ENCODE results near the gene FKTN. TPM values are rescaled to one million over a fixed set of nuclear protein-coding genes. Genes with fewer than 3 reads are reported as not detected.

Gene FKTN
- total RNA-seq, 1 experiment from 2014 or later = 10.8 TPM

DNA sequence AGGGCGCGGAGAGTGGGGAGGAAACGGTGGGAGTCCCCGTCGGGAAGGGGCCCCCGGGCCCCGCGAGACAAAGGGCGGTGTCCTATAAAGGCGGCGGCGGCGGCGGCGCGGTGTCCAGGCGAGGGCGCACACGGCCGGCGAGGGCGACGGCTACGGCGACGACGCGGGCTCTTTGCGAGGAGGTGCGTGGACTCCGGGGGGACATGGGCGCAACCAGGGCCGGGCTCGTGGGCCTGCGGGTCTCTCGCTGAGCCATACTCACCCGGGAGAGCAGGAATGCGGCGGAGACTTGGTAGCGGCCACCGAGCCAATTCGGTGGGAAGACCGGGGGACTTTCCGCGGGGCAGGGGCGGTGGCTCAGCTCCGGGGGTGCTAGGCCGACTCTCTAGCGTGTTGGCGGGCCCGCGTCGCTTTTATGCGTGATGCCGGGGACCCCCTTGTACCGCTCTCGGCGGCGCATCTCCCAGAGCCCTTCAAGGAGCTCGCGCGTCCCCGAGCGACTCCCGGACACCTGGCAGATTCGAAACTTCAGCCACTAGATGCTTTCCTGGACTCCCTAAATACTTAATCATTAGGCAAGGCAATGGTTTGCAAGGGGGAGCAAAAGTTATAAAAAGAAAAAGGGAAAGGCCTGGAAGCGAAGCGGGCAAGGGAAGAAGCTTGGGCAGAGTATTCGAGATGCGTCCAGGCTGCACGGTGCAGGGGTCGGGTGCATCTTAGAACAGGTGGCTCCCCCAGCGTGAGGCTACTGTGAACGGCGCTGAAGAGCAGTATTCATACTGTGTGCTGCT is 98.4 kb downstream of the FKTN start (continued):
- TF ChIP-seq, protein P1, sequence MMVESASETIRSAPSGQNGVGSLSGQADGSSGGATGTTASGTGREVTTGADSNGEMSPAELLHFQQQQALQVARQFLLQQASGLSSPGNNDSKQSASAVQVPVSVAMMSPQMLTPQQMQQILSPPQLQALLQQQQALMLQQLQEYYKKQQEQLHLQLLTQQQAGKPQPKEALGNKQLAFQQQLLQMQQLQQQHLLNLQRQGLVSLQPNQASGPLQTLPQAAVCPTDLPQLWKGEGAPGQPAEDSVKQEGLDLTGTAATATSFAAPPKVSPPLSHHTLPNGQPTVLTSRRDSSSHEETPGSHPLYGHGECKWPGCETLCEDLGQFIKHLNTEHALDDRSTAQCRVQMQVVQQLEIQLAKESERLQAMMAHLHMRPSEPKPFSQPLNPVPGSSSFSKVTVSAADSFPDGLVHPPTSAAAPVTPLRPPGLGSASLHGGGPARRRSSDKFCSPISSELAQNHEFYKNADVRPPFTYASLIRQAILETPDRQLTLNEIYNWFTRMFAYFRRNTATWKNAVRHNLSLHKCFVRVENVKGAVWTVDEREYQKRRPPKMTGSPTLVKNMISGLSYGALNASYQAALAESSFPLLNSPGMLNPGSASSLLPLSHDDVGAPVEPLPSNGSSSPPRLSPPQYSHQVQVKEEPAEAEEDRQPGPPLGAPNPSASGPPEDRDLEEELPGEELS (CRISPR knock-in tag; IDR thresholded peaks at IDR 0.05) = peak; percentile 81; the same call in 1 of the 2 replicates
- no peak for TF ChIP-seq SP1 (CRISPR knock-in tag; conservative IDR thresholded peaks at IDR 0.05)
- TF ChIP-seq, protein P2, sequence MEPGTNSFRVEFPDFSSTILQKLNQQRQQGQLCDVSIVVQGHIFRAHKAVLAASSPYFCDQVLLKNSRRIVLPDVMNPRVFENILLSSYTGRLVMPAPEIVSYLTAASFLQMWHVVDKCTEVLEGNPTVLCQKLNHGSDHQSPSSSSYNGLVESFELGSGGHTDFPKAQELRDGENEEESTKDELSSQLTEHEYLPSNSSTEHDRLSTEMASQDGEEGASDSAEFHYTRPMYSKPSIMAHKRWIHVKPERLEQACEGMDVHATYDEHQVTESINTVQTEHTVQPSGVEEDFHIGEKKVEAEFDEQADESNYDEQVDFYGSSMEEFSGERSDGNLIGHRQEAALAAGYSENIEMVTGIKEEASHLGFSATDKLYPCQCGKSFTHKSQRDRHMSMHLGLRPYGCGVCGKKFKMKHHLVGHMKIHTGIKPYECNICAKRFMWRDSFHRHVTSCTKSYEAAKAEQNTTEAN (CRISPR knock-in tag; IDR thresholded peaks at IDR 0.05) = 0 out of 2 replicates have a peak, but pooled peaks have one; percentile 33
- no peak for TF ChIP-seq SOX15 (CRISPR knock-in tag; IDR thresholded peaks at IDR 0.05)
- peak; percentile 74 for TF ChIP-seq ETV6 (CRISPR knock-in tag; IDR thresholded peaks at IDR 0.05)
- TF ChIP-seq CREM (CRISPR knock-in tag; IDR thresholded peaks at IDR 0.05) = peak; percentile 61
- TF ChIP-seq FOXK1 (CRISPR knock-in tag; IDR thresholded peaks at IDR 0.05) = peak; percentile 59; the same call in 1 of the 2 replicates
- 0 out of 2 replicates have a peak, but pooled peaks have one; percentile 42 for TF ChIP-seq CREB1 (CRISPR knock-in tag; IDR thresholded peaks at IDR 0.05)
- no peak for TF ChIP-seq NR2C2 (CRISPR knock-in tag; IDR thresholded peaks at IDR 0.05)
- TF ChIP-seq, protein P3, sequence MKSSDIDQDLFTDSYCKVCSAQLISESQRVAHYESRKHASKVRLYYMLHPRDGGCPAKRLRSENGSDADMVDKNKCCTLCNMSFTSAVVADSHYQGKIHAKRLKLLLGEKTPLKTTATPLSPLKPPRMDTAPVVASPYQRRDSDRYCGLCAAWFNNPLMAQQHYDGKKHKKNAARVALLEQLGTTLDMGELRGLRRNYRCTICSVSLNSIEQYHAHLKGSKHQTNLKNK (CRISPR knock-in tag; IDR thresholded peaks at IDR 0.05) = no peak
- TF ChIP-seq RELA (CRISPR knock-in tag; IDR thresholded peaks at IDR 0.05; ENCODE audit: borderline replicate concordance) = no peak; the same call in 1 of the 2 replicates
- TF ChIP-seq, protein P4, sequence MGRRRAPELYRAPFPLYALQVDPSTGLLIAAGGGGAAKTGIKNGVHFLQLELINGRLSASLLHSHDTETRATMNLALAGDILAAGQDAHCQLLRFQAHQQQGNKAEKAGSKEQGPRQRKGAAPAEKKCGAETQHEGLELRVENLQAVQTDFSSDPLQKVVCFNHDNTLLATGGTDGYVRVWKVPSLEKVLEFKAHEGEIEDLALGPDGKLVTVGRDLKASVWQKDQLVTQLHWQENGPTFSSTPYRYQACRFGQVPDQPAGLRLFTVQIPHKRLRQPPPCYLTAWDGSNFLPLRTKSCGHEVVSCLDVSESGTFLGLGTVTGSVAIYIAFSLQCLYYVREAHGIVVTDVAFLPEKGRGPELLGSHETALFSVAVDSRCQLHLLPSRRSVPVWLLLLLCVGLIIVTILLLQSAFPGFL (CRISPR knock-in tag; IDR thresholded peaks at IDR 0.05; ENCODE audit: borderline replicate concordance) = 0 out of 2 replicates have a peak, but pooled peaks have one; percentile 23
- TF ChIP-seq ZNF317 (CRISPR knock-in tag; IDR thresholded peaks at IDR 0.05; ENCODE audit: borderline replicate concordance, low read depth) = peak; percentile 63; the same call in 1 of the 2 replicates
- peak; percentile 78; the same call in 1 of the 2 replicates for TF ChIP-seq ZBTB21 (CRISPR knock-in tag; IDR thresholded peaks at IDR 0.05; ENCODE audit: borderline replicate concordance)
- peak; percentile 83 for TF ChIP-seq JUN (CRISPR knock-in tag; IDR thresholded peaks at IDR 0.05)
- TF ChIP-seq, protein P5, sequence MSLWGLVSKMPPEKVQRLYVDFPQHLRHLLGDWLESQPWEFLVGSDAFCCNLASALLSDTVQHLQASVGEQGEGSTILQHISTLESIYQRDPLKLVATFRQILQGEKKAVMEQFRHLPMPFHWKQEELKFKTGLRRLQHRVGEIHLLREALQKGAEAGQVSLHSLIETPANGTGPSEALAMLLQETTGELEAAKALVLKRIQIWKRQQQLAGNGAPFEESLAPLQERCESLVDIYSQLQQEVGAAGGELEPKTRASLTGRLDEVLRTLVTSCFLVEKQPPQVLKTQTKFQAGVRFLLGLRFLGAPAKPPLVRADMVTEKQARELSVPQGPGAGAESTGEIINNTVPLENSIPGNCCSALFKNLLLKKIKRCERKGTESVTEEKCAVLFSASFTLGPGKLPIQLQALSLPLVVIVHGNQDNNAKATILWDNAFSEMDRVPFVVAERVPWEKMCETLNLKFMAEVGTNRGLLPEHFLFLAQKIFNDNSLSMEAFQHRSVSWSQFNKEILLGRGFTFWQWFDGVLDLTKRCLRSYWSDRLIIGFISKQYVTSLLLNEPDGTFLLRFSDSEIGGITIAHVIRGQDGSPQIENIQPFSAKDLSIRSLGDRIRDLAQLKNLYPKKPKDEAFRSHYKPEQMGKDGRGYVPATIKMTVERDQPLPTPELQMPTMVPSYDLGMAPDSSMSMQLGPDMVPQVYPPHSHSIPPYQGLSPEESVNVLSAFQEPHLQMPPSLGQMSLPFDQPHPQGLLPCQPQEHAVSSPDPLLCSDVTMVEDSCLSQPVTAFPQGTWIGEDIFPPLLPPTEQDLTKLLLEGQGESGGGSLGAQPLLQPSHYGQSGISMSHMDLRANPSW (CRISPR knock-in tag; conservative IDR thresholded peaks at IDR 0.05; ENCODE audit: low read depth) = no peak
- no peak for TF ChIP-seq IRF2 (CRISPR knock-in tag; IDR thresholded peaks at IDR 0.05; ENCODE audit: borderline replicate concordance, low read depth)
- 0 out of 2 replicates have a peak, but pooled peaks have one; percentile 60 for TF ChIP-seq TP53 (CRISPR knock-in tag; IDR thresholded peaks at IDR 0.05)
- TF ChIP-seq, protein P6, sequence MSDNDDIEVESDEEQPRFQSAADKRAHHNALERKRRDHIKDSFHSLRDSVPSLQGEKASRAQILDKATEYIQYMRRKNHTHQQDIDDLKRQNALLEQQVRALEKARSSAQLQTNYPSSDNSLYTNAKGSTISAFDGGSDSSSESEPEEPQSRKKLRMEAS (CRISPR knock-in tag; IDR thresholded peaks at IDR 0.05) = peak; percentile 90
- TF ChIP-seq, protein P7, sequence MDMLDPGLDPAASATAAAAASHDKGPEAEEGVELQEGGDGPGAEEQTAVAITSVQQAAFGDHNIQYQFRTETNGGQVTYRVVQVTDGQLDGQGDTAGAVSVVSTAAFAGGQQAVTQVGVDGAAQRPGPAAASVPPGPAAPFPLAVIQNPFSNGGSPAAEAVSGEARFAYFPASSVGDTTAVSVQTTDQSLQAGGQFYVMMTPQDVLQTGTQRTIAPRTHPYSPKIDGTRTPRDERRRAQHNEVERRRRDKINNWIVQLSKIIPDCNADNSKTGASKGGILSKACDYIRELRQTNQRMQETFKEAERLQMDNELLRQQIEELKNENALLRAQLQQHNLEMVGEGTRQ (CRISPR knock-in tag; IDR thresholded peaks at IDR 0.05) = no peak
- TF ChIP-seq, protein P8, sequence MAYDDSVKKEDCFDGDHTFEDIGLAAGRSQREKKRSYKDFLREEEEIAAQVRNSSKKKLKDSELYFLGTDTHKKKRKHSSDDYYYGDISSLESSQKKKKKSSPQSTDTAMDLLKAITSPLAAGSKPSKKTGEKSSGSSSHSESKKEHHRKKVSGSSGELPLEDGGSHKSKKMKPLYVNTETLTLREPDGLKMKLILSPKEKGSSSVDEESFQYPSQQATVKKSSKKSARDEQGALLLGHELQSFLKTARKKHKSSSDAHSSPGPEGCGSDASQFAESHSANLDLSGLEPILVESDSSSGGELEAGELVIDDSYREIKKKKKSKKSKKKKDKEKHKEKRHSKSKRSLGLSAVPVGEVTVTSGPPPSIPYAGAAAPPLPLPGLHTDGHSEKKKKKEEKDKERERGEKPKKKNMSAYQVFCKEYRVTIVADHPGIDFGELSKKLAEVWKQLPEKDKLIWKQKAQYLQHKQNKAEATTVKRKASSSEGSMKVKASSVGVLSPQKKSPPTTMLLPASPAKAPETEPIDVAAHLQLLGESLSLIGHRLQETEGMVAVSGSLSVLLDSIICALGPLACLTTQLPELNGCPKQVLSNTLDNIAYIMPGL (CRISPR knock-in tag; IDR thresholded peaks at IDR 0.05) = peak; percentile 90
- TF ChIP-seq ZNF416 (CRISPR knock-in tag; IDR thresholded peaks at IDR 0.05) = no peak

Measured in WTC11 (cell line).